NCI-H2227 (cell line): ENCODE measurements around the gene ADRB1.

Experiments used
- DNase-seq: peaks from one replicate; lab custom pipeline; 2025; ENCODE audit not compliant: unreplicated experiment; lab: John Stamatoyannopoulos, UW

Gene ADRB1

GRCh38 chr10:114052255-114052654, 8.6 kb downstream of the ADRB1 start:
- no peak for DNase-seq

GRCh38 chr10:114053946-114054345, 10.3 kb downstream of the ADRB1 start:
- no peak for DNase-seq

GRCh38 chr10:114057855-114058254, 14.2 kb downstream of the ADRB1 start:
- DNase-seq: no peak

- DNase-seq: no peak
These were observed 14.6 kb downstream of the ADRB1 start for GRCh38 chr10:114058297-114058696.

- DNase-seq: no peak
These were observed 15.9 kb downstream of the ADRB1 start for GRCh38 chr10:114059561-114059960.

- no peak for DNase-seq
These were observed 16.8 kb downstream of the ADRB1 start for GRCh38 chr10:114060456-114060855.

- DNase-seq: no peak
These were observed 17.5 kb downstream of the ADRB1 start for GRCh38 chr10:114061148-114061547.

GRCh38 chr10:114061789-114062188, 18.1 kb downstream of the ADRB1 start:
- no peak for DNase-seq

- DNase-seq: no peak
These were observed 20.7 kb downstream of the ADRB1 start for GRCh38 chr10:114064151-114065048.

- DNase-seq: no peak
These were observed 21.4 kb downstream of the ADRB1 start for GRCh38 chr10:114065049-114065435.

GRCh38 chr10:114068054-114068707, 24.5 kb downstream of the ADRB1 start:
- DNase-seq: no peak

GRCh38 chr10:114070710-114071109, 27.0 kb downstream of the ADRB1 start:
- DNase-seq: no peak

- DNase-seq: no peak
These were observed 27.5 kb downstream of the ADRB1 start for GRCh38 chr10:114071178-114071577.

- DNase-seq: no peak
These were observed 29.9 kb downstream of the ADRB1 start for GRCh38 chr10:114073395-114074186.

GRCh38 chr10:114075093-114075492, 31.4 kb downstream of the ADRB1 start:
- DNase-seq: no peak

GRCh38 chr10:114077347-114077746, 33.7 kb downstream of the ADRB1 start:
- no peak for DNase-seq

GRCh38 chr10:114077815-114078219, 34.2 kb downstream of the ADRB1 start:
- DNase-seq: no peak

GRCh38 chr10:114078346-114078745, 34.7 kb downstream of the ADRB1 start:
- no peak for DNase-seq

- DNase-seq: no peak
These were observed 35.8 kb downstream of the ADRB1 start for GRCh38 chr10:114079421-114079820.

GRCh38 chr10:114081911-114082583, 38.4 kb downstream of the ADRB1 start:
- DNase-seq: no peak

- no peak for DNase-seq
These were observed 39.4 kb downstream of the ADRB1 start for GRCh38 chr10:114083040-114083439.
